Measurements from ENCODE around the gene ANKRD44. TPM values are rescaled to one million over a fixed set of nuclear protein-coding genes. Genes with fewer than 3 reads are reported as not detected.

Gene ANKRD44
- polyA plus RNA-seq, 1 experiment, result 14.7 TPM

GRCh38 chr2:196977507-196977906, 333.1 kb downstream of the ANKRD44 start:
- no peak for DNase-seq (ENCODE audit: low read depth, low spot score)
- CTCF ChIA-PET, result no interaction called here

GRCh38 chr2:196974970-196975369, 335.6 kb downstream of the ANKRD44 start:
- DNase-seq (ENCODE audit: low read depth, low spot score), result no peak
- CTCF ChIA-PET, result interaction anchor here (0.6 kb wide), 1 partner anchor 335 kb away, joined by 3 read pairs; no protein-coding TSS in a partner anchor
- Histone ChIP-seq H3K27ac (ENCODE audit: low read depth, low read length) (no peak overlapping the region), H3K4me3 (ENCODE audit: low read depth, low read length) (no peak overlapping the region), H3K27me3 (ENCODE audit: control insufficient read depth, insufficient read depth, low read length) (no peaks in the 10 kb centered on the region), H3K9me3 (ENCODE audit: control insufficient read depth, insufficient read depth, low read length) (no peaks in the 10 kb centered on the region)
- no peak for TF ChIP-seq CTCF (IDR thresholded peaks at IDR 0.05; ENCODE audit: low read depth, low read length)
- POLR2A ChIA-PET, result no interaction called here

More at GRCh38 chr2:196977507-196977906, 333.1 kb downstream of the ANKRD44 start:
- Histone ChIP-seq H3K4me3 (ENCODE audit: low read depth, low read length) (no peak overlapping the region), H3K27me3 (ENCODE audit: control insufficient read depth, insufficient read depth, low read length) (no peaks in the 10 kb centered on the region), H3K9me3 (ENCODE audit: control insufficient read depth, insufficient read depth, low read length) (no peaks in the 10 kb centered on the region), H3K27ac (ENCODE audit: low read depth, low read length) (no peak overlapping the region)
- no peak for TF ChIP-seq CTCF (IDR thresholded peaks at IDR 0.05; ENCODE audit: low read depth, low read length)
- POLR2A ChIA-PET, result no interaction called here

- TF ChIP-seq CTCF (IDR thresholded peaks at IDR 0.05; ENCODE audit: low read depth, low read length), result no peak
- no peak for DNase-seq (ENCODE audit: low read depth, low spot score)
- Histone ChIP-seq H3K4me3 (ENCODE audit: low read depth, low read length) (no peak overlapping the region), H3K27ac (ENCODE audit: low read depth, low read length) (no peak overlapping the region), H3K9me3 (ENCODE audit: control insufficient read depth, insufficient read depth, low read length) (peaks cover 3% of the 10 kb centered on the region; the same call in 1 of the 2 replicates), H3K27me3 (ENCODE audit: control insufficient read depth, insufficient read depth, low read length) (no peaks in the 10 kb centered on the region)
- CTCF ChIA-PET, result no interaction called here
- POLR2A ChIA-PET, result no interaction called here
These were observed 338.9 kb downstream of the ANKRD44 start for GRCh38 chr2:196971574-196972279.

GRCh38 chr2:196970099-196970498, 340.5 kb downstream of the ANKRD44 start:
- POLR2A ChIA-PET, result no interaction called here
- Histone ChIP-seq H3K27me3 (ENCODE audit: control insufficient read depth, insufficient read depth, low read length) (no peaks in the 10 kb centered on the region), H3K9me3 (ENCODE audit: control insufficient read depth, insufficient read depth, low read length) (peaks cover 3% of the 10 kb centered on the region; the same call in 1 of the 2 replicates), H3K4me3 (ENCODE audit: low read depth, low read length) (no peak overlapping the region), H3K27ac (ENCODE audit: low read depth, low read length) (no peak overlapping the region)
- CTCF ChIA-PET, result interaction anchor here (0.9 kb wide), 1 partner anchor 41 kb away, joined by 4 read pairs; no protein-coding TSS in a partner anchor
- no peak for DNase-seq (ENCODE audit: low read depth, low spot score)
- no peak for TF ChIP-seq CTCF (IDR thresholded peaks at IDR 0.05; ENCODE audit: low read depth, low read length)

GRCh38 chr2:196968516-196968915, 342.1 kb downstream of the ANKRD44 start:
- Histone ChIP-seq H3K27ac (ENCODE audit: low read depth, low read length) (no peak overlapping the region), H3K9me3 (ENCODE audit: control insufficient read depth, insufficient read depth, low read length) (peaks cover 3% of the 10 kb centered on the region; the same call in 1 of the 2 replicates), H3K4me3 (ENCODE audit: low read depth, low read length) (no peak overlapping the region), H3K27me3 (ENCODE audit: control insufficient read depth, insufficient read depth, low read length) (no peaks in the 10 kb centered on the region)
- ChIA-PET CTCF (interaction anchor here (1.5 kb wide), 1 partner anchor 43 kb away, joined by 3 read pairs; no protein-coding TSS in a partner anchor), POLR2A (no interaction called here)
- no peak for TF ChIP-seq CTCF (IDR thresholded peaks at IDR 0.05; ENCODE audit: low read depth, low read length)
- no peak for DNase-seq (ENCODE audit: low read depth, low spot score)

Measured in AG04450 (cell line).